Mucosa of descending colon (tissue), 3 donors: ENCODE measurements around the gene HSD17B7. TPM values are rescaled to one million over a fixed set of nuclear protein-coding genes. Genes with fewer than 3 reads are reported as not detected.

ENCODE experiments used
- ATAC-seq: fragments of 200-7000 bp; cut with Tn5 transposase; one replicate; pipeline ENCODE4 v1.9.1; 2020; ENCODE audit warnings: mild to moderate bottlenecking, moderate library complexity
- DNase-seq, 3 donors: peaks; one replicate each; pipeline ENCODE4 v3.0.0-alpha.2; 2020
- H3K36me3 ChIP-seq: fragments of 200-600 bp; one replicate; pipeline ENCODE4 v1.8.0; 2021; ENCODE audit warnings: low read depth, mild to moderate bottlenecking
- H3K4me1 ChIP-seq: fragments of 200-600 bp; one replicate; pipeline ENCODE4 v1.8.0; 2021; ENCODE audit warnings: low read depth, mild to moderate bottlenecking
- H3K4me3 ChIP-seq: fragments of 200-600 bp; one replicate; pipeline ENCODE4 v1.8.0; 2021; ENCODE audit warnings: mild to moderate bottlenecking
- H3K9me3 ChIP-seq: fragments of 200-600 bp; one replicate; pipeline ENCODE4 v1.8.0; 2021; ENCODE audit warnings: mild to moderate bottlenecking
- intact Hi-C, 2 donors: fragments of 100-400 bp; cut with DNase I in 1 of 2; cut with micrococcal nuclease in 1 of 2; formaldehyde crosslinking; loops; one replicate each; pipeline versions ENCODE4 v1.11.0 to v1.11.1; 2022; cut with DNase I, micrococcal nuclease
- total RNA-seq, 3 donors: library from RNA; stranded (reverse); fragmentation: NEBNext Ultra II Directional in 2 of 3; extraction: Animal tissue kit (Norgen Biotek cat#: 25700) in 2 of 3; gene quantifications; one replicate each; pipeline versions ENCODE4 v1.2.1 to v1.2.4, GENCODE V29; 2021 to 2023
- TF ChIP-seq, protein P1 (sequence below): fragments of 200-600 bp; IDR thresholded peaks from one replicate; pipeline ENCODE4 v1.8.0; 2022; ENCODE audit warnings: antibody characterized with exemption, mild to moderate bottlenecking
- donor health status: DM: no; HTN: no; CAD: no; lungs with moderate emphysema.
- donor health status: DM: no; HTN: no; CAD: no.
- donor health status: DM: no; HTN: yes; CAD: no.

Gene HSD17B7
- total RNA-seq, 3 donors from 2014 or later: 20.8 to 22.2 (median 21.3) TPM

GRCh38 chr1:162847839-162848453 is 57.4 kb downstream of the HSD17B7 start:
- ATAC-seq (peak; percentile 55), DNase-seq (peak; percentile 52 to 87 (median 73))
- Histone ChIP-seq H3K36me3 (no peaks in the 10 kb centered on the region), H3K4me3 (no peak overlapping the region), H3K9me3 (no peaks in the 10 kb centered on the region), H3K4me1 (no peaks in the 10 kb centered on the region)
- intact Hi-C loops: no loop called here
- TF ChIP-seq, protein P1, sequence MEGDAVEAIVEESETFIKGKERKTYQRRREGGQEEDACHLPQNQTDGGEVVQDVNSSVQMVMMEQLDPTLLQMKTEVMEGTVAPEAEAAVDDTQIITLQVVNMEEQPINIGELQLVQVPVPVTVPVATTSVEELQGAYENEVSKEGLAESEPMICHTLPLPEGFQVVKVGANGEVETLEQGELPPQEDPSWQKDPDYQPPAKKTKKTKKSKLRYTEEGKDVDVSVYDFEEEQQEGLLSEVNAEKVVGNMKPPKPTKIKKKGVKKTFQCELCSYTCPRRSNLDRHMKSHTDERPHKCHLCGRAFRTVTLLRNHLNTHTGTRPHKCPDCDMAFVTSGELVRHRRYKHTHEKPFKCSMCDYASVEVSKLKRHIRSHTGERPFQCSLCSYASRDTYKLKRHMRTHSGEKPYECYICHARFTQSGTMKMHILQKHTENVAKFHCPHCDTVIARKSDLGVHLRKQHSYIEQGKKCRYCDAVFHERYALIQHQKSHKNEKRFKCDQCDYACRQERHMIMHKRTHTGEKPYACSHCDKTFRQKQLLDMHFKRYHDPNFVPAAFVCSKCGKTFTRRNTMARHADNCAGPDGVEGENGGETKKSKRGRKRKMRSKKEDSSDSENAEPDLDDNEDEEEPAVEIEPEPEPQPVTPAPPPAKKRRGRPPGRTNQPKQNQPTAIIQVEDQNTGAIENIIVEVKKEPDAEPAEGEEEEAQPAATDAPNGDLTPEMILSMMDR: peak; percentile 75

DNA sequence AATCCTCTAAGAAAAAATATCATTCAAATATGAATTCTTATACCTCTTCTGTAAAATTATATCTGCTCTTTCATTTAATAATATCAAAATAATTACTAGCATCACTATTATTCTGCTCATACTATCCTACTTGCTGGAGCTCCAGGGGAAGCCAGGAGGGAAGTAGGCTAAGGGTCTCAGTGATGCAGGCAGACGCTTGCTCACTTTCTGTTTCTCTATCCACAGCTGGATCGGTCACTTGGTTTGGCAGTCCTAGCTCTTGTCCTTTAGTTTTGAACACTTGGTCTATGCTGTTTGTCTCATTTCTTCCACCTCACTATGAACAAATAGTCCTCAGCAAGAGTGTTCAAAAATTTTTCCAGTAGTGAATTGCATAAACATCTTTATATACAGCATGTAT is 59.2 kb downstream of the HSD17B7 start:
- DNase-seq (no peak), ATAC-seq (no peak)
- intact Hi-C loops: loop anchor here (10.0 kb wide), 1 partner anchor 465 kb away; no protein-coding TSS in a partner anchor
- Histone ChIP-seq H3K9me3 (no peaks in the 10 kb centered on the region), H3K4me1 (no peaks in the 10 kb centered on the region), H3K4me3 (no peak overlapping the region), H3K36me3 (no peaks in the 10 kb centered on the region)
- TF ChIP-seq, protein P1: no peak

DNA sequence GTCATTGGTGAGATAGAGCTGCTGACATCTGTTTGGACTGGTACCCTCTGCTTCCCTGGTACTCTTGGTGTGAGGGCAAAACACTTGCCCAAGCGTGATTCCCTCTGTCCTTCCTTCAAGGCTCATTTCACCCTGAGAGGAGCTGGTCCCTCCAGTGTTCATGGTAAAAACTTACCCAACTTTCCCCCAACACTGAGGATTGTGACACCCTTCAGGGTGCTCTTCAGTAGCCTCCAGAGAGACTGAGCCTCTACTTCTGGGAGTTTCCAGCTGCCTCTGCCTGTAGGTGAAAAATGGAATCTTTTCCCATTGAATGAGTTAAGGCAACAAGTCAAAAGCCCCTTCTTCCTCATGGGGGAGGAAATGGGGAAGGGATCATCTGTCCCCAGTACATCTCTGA is 60.8 kb downstream of the HSD17B7 start:
- no peaks in the 10 kb centered on the region for H3K4me1 ChIP-seq
- H3K4me3 ChIP-seq: no peak overlapping the region
- DNase-seq (no peak), ATAC-seq (no peak)
- H3K9me3 ChIP-seq: no peaks in the 10 kb centered on the region
- TF ChIP-seq, protein P1: no peak
- no peaks in the 10 kb centered on the region for H3K36me3 ChIP-seq
- intact Hi-C loops: loop anchor here (10.0 kb wide), 1 partner anchor 463 kb away; no protein-coding TSS in a partner anchor

DNA sequence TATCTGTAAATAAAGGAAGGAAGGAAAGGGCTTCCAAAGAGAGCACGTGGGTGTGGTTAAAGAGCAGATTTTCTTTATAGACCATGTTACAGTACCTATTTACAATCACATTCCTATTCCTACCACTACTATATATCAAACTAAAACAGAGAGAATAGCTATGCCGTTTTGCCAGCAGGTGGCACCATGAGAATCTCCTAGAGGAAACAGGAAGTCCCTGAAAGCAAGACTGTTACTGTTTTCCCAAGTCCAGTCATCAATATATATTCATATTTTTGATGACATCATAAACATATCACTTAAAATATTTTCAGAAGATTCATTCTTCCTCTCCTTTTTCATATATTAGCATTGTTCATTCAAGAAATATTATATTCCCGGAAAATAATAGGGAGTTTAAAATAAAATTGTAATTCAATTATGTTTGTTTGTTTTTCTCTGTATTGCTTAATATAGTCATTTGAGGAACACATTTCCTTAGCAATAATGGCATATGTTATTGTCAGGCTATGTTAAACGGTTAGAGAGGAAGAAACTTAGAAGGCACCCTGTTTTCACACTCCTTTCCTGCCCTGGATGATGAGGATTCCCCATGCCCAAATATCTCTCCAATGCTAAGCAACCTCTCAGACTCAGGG is 63.9 kb downstream of the HSD17B7 start:
- Histone ChIP-seq H3K4me3 (no peak overlapping the region), H3K4me1 (no peaks in the 10 kb centered on the region), H3K36me3 (no peaks in the 10 kb centered on the region), H3K9me3 (no peaks in the 10 kb centered on the region)
- peak; percentile 85 for ATAC-seq
- intact Hi-C loops: loop anchor here (10.0 kb wide), 1 partner anchor 460 kb away; no protein-coding TSS in a partner anchor
- peak in 2 of 3 donors; percentile 52 to 84 for DNase-seq
- TF ChIP-seq, protein P1: peak; percentile 35

DNA sequence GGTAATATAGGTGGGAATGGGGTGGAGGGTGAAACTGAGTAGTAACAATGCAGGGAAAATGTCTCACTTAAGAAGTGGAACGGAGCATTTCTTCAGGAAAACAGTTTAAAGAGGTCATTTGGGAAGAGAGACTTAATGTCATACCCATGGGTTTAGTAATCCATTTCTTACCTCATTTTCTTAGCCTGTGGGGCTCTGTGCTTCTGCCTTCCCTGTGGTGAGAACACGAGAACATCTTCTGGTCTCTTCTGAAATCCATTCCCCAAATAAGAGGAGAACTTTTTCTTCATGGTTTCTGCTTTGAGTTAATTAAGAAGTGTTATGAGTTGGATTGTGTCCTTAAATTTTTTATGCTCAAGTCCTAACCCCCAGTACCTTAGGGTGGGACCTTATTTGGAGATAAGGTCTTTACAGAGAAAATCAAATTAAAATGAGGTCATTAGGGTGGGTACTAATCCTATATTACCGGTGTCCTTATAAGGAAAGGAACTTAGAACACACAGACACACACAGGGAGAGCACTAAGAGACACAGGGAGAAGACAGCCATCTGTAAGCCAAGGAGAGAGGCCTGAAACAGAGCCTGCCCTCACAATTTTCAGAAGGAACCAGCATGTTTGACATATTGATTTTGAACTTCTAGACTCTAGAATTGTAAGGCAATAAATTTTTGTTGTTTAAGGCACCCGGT is 65.1 kb downstream of the HSD17B7 start:
- Histone ChIP-seq H3K36me3 (no peaks in the 10 kb centered on the region), H3K4me3 (no peak overlapping the region), H3K9me3 (no peaks in the 10 kb centered on the region), H3K4me1 (no peaks in the 10 kb centered on the region)
- intact Hi-C loops: loop anchor here (10.0 kb wide), 1 partner anchor 459 kb away; no protein-coding TSS in a partner anchor
- DNase-seq: no peak
- ATAC-seq: no peak
- TF ChIP-seq, protein P1: no peak
